Ammon's horn (tissue), 1 donor: Measurements from ENCODE around the gene RBM39.
"Not testable (repeated sequence)": the region's sequence is repeated elsewhere in the genome, so short reads cannot be mapped to it uniquely, and the experiment has no call there.

Source experiments
- DNase-seq: peaks from one replicate; pipeline ENCODE4 v3.0.0-alpha.2; 2016; ENCODE audit warnings: low spot score

Gene RBM39

GRCh38 chr20:35726842-35727711 is 15.0 kb downstream of the RBM39 start:
- no peak for DNase-seq

- DNase-seq: no peak
Measured at GRCh38 chr20:35724321-35725230, 17.5 kb downstream of the RBM39 start.

- not testable (repeated sequence) for DNase-seq
Measured at GRCh38 chr20:35723652-35724320, 18.3 kb downstream of the RBM39 start.

- not testable (repeated sequence) for DNase-seq
Measured at GRCh38 chr20:35723275-35723639, 18.8 kb downstream of the RBM39 start.

GRCh38 chr20:35721621-35722020 is 20.4 kb downstream of the RBM39 start:
- no peak for DNase-seq

GRCh38 chr20:35721219-35721618 is 20.8 kb downstream of the RBM39 start:
- DNase-seq: no peak

GRCh38 chr20:35720165-35721123 is 21.6 kb downstream of the RBM39 start:
- no peak for DNase-seq

GRCh38 chr20:35719717-35720116 is 22.3 kb downstream of the RBM39 start:
- no peak for DNase-seq

GRCh38 chr20:35718972-35719635 is 23.0 kb downstream of the RBM39 start:
- no peak for DNase-seq

- not testable (repeated sequence) for DNase-seq
Measured at GRCh38 chr20:35718321-35718720, 23.7 kb downstream of the RBM39 start.

- no peak for DNase-seq
Measured at GRCh38 chr20:35716330-35716729, 25.7 kb downstream of the RBM39 start.

GRCh38 chr20:35715652-35716051 is 26.4 kb downstream of the RBM39 start:
- no peak for DNase-seq

GRCh38 chr20:35714127-35714526 is 27.9 kb downstream of the RBM39 start:
- no peak for DNase-seq

GRCh38 chr20:35713120-35713519 is 28.9 kb downstream of the RBM39 start:
- DNase-seq: not testable (repeated sequence)

- no peak for DNase-seq
Measured at GRCh38 chr20:35711588-35712209, 30.4 kb downstream of the RBM39 start.

GRCh38 chr20:35710884-35711587 is 31.0 kb downstream of the RBM39 start:
- DNase-seq: no peak

GRCh38 chr20:35710039-35710438 is 32.0 kb downstream of the RBM39 start:
- DNase-seq: no peak

GRCh38 chr20:35709259-35709658 is 32.8 kb downstream of the RBM39 start:
- no peak for DNase-seq

- DNase-seq: no peak
Measured at GRCh38 chr20:35708502-35708901, 33.6 kb downstream of the RBM39 start.
